ENCODE measurements around the gene HS6ST2.

HS6ST2 gene

DNA sequence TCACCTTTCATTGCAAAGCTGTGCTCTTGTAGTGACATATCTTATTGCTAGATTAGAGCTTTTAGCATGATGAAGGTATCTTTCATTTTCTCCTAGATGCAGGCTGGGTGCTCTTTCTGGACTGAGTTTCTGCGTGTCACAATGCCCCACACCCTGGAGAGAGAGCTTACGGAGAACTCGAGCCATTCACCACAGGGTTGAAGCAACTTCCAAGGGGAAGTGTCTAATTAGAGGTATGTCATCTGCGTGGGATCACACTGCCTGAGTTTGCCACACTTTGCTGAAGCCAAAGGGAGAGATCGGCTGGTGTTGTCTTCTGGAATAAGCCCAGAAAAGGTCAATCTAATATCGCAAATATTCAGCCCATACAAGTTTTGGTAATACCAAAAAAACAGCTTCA, 290.3 kb downstream of the HS6ST2 start:
- no peak for DNase-seq

DNA sequence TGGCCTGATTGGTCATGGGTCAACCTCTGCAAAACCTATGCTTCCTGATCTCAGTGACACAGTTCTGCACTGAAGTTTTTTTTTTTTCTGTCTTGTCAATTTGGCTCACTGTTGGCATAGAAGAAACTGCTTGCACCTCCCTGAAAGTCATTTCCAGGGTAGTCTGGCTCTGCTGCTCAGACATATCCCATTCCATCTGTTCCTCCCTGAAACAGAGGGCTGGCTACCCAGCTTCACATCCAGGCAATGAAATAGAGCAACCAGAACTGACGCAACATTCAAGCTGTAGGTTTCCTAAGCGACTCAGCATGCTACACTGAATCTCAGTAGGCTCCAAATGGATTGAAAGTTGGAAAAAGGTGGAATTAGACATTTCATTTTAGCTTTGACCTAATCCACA, 292.8 kb downstream of the HS6ST2 start:
- no peak for DNase-seq

DNA sequence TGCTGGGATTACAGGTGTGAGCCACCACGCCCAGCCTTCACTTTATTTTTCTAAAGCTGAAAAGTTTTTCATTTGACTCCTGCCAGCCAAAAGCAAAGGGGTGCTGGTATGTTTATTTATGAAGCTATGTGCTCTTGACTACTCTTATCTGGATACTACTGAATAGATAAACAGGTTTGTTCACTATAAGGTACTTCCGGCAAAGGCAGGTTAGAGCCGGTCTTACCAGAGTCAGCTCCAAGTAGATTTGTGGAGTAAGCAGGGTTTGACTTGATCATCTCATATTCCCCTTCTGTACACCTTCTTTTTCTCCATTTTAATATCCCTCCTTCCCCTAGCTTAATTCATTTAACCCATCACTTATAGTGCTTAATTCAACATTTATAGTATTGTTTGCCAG, 294.2 kb downstream of the HS6ST2 start:
- DNase-seq: no peak

DNA sequence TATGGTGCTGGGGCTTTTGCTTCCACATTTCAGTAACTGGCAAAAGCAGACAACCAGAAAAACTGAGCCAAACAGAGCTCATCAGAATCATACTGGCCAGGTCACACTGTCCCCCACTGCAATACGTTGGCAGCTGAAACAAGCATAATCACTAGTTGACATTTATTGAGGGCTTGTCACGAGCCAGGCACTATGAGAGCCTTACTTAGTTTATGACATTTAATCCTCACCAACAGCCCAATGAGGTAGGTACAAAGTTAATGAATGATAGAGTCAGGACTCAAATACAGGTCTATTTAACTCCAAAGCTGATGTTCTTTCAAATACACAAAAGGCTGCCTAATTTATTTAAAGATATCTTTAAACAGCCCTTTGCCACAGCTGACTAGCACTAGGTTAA, 295.6 kb downstream of the HS6ST2 start:
- no peak for DNase-seq

DNA sequence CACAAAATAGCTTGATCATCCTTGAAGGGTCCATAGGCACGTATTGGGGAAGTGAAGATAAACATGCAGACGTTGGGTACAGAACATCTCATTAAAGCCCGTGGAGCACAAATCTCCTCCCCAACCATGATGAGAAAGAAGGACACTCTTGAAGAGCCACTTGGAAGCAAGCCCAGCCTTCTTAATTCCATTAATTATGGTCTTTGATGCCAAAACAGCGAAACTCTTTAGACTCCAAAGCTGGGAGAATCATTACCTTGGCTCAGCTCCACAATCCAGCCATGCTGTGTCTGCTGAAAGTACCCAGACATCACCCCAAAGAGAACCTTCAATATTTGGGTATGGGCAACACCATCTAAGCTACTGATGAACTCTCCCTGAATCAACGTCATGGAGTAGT, 300.6 kb downstream of the HS6ST2 start:
- DNase-seq: no peak

DNA sequence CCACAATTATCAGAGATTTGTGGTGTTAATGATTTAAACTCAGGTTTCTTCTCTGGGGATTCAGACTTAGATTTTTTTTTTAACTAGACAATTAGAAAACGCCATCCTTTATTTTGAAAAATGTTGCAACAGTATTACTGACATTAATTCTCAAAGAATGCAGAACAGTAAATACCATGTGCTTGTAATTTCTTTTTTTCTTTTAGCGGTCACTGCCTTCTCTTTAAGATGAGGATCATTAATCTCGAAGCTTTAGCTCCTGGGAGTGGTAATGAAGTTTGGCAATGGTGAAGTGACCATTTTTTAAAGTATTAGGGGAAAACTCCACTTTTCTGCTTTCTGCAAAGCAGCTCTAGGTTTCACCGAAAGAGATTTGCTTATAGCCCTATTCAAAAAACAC, 305.6 kb downstream of the HS6ST2 start:
- DNase-seq: no peak

DNA sequence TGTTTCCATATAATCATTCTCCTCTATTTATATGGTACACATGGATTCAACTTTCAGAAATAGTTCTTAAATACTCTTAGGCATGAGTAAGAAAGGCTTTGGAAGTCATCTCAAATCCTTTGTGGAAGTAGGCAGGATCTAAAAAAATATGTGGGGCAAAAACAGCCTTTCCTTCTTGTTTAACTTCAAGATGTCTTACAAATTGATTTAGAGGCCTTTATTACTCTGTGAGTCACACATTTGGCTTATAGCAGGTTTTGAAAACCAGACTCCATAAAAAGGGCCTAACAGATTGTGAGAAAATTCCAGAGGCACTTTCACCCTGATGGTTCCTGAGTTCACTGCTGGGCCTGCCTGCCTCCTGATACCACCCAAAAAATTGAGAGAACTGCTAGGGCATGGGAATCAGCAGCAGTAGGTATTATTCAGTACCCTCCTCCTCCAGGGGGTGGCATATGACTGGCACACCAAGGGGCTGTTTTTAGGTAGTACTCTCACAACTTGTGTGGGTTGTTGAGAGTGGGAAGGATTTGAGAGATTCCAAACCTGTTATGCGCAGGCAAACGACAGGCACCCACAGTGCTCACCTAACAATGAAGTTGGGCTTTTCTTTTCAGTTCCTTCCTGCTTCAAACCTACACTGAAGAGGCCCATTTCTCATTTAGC, 306.9 kb downstream of the HS6ST2 start:
- no peak for DNase-seq

DNA sequence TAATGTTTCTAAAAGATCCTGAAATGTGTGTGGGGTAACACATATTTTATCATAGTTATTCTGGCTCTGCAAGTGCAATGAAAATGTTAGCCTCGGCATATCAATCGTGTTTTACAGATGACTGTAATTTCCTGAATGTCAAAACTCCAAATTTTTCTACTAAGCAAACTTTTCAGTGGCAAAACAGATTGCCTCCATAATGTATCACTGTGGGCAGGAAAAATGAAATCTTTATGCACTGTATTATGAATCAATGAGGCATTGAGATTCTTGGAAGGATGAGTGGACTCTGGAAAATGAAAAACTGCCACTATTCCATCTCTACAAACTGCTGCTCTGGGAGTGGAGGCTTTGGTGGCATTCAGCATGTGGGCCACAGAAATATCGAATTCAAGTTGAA, 309.5 kb downstream of the HS6ST2 start:
- no peak for DNase-seq

DNA sequence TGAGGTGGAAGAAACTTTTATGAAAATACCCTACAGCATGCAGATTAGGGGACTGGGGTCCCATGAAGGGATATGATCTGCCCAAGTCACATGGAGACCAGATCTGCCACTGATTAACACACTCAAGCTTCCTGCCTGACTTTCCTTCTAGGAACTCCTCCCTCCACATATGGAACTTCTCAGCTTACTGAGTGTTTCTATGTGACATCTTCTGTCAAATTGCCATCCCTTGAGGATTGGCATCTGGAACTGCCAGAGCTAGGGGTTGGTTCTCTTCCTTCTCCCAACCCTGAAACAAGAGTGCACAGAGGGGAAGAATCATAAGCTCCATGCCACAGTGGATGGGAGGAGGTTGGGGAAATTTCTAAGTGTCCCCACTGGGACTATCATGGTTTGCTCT, 319.0 kb downstream of the HS6ST2 start:
- no peak for DNase-seq

DNA sequence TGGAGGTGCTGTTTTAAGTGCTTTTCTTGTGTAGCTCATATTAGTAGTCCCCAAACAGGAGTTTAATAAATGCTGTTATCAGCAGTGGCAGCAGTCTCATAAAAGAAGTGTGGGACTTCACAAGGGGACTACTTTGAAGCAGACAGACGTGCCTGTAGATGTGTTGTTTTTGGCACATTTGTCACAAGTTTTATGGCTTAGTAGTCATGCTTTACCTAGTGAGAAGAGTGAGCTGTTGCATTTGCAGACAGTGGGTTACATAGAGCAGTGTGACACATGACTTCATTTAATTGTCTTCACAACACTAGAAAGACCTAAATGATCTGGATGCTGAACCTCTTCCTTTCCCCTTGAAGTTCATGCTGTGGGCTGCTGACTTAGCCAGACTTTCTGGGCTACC, 320.1 kb downstream of the HS6ST2 start:
- DNase-seq: no peak

DNA sequence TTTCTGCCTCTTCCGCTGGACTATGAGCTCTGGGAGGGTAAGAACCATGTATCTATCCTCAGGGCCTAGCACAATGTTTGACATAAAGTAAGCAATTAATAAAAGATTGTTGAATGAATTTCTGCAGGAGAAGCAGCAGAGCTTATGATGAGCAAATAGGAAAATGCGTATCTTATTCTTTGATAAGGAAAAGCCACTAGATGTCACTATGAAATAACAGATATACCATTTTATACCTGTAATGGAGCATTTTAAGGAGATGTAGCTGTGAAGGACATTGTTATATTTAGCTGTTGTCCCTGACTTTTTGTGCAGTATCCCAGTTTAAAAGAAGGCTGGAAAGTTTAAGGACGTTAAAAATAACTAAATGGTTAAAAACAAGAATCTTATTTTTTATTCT, 322.3 kb downstream of the HS6ST2 start:
- no peak for DNase-seq

DNA sequence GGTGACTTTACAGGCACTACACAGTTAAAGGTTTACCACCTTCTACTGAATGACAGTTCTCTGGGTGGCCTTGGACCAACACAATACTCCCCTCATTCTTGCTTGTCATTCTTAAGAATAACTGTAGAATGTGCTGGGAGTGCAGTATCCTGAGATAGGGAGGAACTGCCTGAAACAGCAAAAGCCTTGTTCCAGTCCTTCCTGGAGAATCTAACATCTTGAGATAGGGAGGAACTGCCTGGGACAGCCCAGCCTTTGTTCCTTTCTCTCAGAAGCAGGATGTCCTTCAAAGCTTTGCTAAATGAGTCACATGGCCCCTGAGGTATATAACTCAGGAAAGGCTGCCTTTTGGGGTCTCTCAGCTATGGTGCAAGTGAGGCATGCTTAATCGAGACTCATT, 323.9 kb downstream of the HS6ST2 start:
- DNase-seq: no peak

DNA sequence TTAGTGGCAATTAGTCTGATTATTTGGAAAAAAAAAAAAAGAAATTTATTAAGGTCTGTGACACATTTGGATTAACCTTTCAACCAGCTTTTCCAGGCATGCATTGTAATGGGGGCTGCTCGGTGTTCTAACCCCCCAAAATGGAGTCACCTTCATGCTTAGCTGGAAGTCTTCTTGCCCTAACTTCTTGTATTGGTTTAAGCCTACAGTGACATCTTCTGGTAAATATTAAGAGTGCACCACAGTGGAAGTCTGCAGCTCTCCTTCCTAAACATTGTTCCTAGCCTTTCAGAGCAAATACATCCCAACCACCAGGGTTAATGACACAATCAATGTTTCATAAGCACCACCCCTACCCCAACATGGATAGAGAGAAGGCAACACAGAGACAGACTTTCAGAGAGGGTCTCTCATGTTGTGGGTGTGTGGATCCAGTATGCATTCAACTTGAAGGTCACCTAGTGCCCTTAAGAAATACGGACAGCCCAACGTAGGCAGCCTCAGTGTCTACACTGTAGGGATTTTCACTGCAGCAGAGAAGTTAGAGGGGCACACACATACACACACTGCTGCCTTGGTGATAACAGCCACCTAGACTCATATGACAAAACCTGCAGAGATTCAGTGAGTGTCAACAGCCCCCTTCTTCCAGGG, 326.7 kb downstream of the HS6ST2 start:
- DNase-seq: peak; percentile 1

DNA sequence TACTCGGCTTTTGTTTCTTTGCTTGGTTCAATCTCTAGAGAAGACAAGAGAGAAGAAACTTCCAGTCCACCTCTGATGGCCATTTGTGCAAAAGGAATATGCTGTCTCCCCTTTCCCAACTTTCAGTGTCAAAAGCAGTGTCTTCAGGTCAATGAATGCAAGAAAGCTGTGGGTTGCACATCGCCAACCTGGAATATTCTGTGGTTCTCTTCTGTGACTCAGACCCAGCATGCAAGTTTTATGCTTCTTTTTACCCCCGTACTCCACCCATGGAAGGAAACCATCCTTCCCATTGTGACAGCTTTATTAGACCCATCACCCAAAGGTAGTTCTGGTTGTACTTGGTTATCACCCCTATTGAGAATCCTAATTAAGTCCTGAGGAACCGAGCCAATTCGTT, 334.0 kb downstream of the HS6ST2 start:
- DNase-seq: no peak

DNA sequence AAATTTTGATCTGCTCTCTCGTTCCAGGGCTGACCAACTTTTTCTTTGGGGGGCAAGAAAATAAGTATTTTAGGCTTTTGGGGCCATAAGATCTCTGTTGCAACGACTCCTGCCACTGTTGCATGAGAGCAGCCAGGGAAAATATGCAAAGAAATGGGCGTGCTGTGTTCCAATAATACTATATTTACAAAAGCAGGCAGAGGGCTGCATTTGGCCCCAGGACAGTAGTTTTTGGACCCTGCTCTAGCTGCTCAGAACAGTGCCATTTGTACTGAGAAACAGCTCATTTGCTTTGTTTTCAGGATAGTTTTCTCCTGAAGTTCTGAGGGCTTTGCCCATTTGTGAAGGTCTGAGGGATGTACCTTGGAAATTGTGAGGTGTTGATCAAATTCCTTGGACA, 334.5 kb downstream of the HS6ST2 start:
- no peak for DNase-seq

DNA sequence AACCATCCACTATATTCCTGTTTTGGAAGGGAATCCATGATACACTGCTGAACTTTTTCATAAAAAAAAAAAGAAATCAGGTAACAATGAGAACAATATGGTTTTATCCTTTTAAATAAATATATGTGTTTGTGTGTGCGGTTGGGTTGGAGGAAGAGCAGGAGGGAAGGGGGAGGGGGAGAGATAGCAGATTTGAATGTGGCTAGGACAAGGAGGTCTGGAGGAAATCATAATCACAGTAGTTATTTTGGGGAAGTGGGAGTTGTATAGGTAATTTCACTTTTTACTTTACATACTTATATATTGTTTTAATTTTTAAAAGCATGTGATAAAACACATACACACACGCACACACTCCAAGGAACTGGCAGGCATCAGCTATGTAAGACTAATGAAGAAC, 335.1 kb downstream of the HS6ST2 start:
- no peak for DNase-seq

DNA sequence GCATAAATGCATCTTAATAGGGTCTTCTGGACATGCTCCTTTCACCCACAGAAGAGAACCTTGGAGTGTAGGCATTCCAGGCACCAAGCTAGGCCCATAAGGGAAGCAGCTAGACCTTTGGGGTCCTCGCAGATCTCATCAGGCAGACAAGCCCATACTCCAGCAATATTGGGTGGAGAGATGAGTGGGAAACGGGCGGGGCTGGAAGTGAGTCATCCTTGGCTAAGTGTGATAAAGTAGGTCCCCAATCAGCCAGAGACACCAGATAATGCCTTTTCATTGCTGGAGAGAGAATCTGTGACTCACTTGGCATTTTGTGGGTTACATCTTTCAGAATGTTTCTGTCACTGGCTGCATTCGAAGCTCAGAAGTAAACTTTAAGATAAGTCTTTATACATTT, 336.3 kb downstream of the HS6ST2 start:
- DNase-seq: peak; percentile 5

DNA sequence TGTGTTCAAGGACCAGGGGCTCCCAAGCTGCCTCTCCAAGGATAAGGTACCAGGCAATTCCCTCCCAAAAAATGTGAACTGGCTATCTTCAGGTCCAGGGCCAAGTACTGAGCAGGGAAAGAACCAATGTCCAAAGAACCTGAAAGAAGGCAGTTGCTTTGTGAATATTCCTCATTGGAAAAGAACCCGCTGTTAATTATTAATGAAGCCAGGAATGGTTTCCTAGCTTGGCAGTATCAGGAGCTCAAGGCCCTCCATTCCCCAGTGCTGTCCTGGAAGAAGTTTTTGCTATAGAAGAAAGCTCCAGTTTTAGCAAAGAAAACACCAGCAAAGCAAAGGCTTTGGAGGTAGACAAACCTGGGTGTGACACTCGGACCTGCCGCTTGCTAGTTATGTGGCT, 339.6 kb downstream of the HS6ST2 start:
- no peak for DNase-seq

DNA sequence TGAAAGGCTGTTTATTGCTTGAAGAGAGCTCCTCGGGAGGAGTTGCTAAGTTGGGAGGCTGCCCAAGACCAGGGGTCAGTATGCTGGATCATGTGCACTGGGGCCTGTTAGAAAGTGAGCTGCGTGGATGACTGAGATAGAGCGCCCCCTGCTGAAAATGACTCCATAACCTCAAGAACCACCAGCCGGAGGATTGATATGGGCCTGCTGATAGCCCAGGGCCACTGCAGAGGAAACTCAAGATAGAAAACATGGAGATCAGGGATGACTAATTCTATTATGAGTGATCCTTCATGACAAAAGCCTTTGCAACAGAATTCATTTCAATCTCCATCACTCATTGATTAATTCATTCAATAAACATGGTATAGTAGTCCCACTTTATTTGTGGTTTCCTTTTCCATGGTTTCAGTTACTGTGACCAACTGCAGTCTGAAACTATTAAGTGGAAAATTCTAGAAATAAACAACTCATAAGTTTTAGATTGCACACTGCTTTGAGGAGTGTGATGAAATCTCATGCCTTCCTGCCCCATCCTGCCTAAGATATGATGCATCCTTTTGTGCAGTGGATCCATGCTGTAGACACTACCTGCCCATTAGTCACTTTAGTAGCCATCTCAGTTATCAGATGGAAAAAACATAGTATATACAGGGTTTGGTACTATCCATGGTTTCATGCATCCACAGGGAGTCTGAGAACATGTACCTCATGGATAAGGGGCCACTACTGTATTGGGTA, 342.9 kb downstream of the HS6ST2 start:
- DNase-seq: peak; percentile 8

DNA sequence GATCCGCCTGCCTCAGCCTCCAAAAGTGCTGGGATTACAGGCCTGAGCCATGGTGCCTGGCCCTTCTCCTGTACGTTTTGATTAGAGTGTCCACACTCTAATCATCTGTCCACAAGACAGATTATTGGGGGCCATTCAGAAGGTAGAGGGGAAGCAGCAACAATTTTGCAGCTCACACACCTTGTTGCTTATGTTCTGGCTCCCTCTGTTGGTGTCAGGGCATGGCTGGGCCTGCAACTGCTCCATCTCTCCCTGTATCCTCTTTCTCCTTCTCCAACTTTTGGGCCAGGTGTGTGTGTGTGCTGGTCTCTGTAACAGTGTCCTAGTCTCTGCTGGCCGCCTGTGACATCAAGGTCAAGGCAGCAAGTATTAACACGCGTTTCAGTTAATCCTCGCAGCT, 344.1 kb downstream of the HS6ST2 start:
- no peak for DNase-seq

DNA sequence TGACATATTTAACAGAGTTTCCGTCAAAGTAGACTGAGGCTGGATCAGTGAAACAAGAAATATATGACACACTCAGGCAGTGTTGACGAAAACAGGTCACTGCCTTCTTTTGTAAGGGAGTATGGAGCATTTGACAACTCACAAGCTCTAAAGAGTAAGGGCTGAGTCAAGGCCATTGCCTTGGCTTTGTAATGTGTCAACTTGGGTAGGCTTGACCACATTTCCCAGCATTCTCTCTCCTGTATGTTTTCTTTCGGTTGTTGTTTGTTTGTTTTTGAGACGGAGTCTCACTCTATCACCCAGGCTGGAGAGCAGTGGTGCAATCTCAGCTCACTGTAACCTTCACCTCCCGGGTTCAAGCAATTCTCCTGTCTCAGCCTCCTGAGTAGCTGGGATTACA, 344.6 kb downstream of the HS6ST2 start:
- no peak for DNase-seq

DNA sequence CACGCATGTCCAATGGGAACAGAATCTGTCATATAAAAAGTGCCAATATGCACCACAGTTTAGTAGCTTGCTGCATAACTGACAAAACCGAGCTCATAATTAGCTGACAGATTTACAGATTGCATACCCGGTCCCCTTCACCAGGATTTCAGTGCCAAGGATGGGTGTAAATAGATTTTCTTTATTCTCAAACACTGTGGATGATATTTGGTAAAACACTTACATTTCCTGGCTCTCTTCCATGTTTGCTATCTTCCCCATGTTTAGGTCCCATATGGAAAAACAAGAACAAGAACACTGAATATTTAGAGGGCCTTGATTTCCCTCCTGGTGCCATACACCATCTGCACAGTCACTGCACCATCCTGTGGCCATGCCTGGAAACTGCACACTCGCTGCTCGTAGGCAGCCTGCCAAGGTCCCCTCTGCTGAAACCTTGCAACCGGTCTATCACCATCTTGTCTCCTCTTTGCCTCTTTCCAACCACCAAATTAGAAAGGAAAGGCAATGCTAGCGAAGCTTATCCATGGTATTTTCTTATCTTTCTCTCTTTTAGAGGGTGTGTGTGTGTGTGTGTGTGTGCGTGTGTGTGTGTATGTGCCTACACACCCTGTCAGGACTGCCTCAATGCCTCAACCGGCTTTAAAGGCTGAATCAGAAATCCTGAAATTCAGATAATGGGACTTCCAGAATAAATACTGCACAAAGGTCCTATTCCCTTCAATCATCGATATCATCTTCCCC, 345.4 kb downstream of the HS6ST2 start:
- no peak for DNase-seq

DNA sequence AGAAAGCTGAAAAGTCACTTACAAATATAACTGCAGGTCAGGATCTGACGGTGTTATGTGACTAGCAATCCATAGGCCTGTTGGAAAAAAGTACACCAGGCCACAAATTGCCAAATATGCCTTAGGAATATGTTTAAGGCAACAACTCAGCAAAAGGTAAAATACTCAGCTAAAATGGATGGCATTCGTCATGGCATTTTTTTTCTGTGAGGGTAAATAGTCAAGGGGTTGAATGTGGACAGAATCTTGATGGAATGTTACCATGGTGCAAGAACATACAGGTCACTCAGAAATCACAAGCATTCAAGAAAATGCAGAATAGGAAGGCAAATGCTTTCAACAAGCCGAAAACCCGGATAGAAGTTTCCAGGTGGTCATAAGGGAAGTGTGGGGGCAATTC, 347.9 kb downstream of the HS6ST2 start:
- no peak for DNase-seq

DNA sequence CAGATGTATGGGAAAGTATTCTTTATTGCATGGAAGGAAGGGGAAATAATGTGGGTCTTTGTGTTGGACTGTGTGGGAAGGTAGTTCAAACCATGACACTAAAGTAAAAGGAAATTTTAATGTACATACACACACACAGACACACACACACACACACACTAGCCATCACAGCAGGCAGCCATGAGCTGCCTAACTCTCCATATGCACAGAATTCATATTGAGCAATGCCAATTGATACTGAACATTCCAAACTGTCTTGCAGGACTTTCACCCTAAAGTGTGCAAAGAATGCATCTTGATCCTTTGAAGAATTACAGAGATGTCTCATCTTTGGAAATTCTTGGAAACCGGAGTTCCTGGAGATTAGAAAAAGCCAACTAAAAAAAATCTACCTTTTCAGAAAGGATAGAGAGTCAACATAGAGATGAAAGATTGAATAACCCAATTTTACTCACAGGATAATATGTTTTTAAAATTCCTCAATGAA, 349.0 kb downstream of the HS6ST2 start:
- no peak for DNase-seq
